MM.1S (cell line): ENCODE measurements around the gene DNAJB9.

ENCODE experiments used
- CTCF ChIP-seq: fragments of 300-600 bp; sonication (generic); IDR thresholded peaks from 2 replicates; pipeline ENCODE4 v1.5.1; 2016; ENCODE audit warnings: antibody characterized with exemption, low read length, mixed read lengths
- EZH2 ChIP-seq: fragments of 300-600 bp; sonication (generic); optimal IDR thresholded peaks from 2 replicates; pipeline ENCODE3; 2017; ENCODE audit warnings: low read depth, mild to moderate bottlenecking, antibody characterized with exemption, low read length, mixed read lengths
- EZH2phosphoT487 ChIP-seq: fragments of 300-600 bp; sonication (generic); IDR thresholded peaks from 2 replicates; pipeline ENCODE4 v1.6.1; 2018; ENCODE audit warnings: antibody characterized with exemption, low read length

GRCh38 chr7:108529341-108529740 lies 40.3 kb upstream of the DNAJB9 start:
- TF ChIP-seq CTCF = no peak
- TF ChIP-seq EZH2 = no peak
- TF ChIP-seq EZH2phosphoT487 = no peak
